ENCODE results near the gene SV2C.
A peak's percentile ranks its signal among the peaks of the same experiment; 100 is the strongest.
"Not testable (repeated sequence)": the region's sequence is repeated elsewhere in the genome, so short reads cannot be mapped to it uniquely, and the experiment has no call there.

SV2C gene

GRCh38 chr5:76319673-76320072, 236.5 kb downstream of the SV2C start:
- H3K9ac ChIP-seq (ENCODE audit: low read depth, low read length) = no peak overlapping the region
- H3K4me1 ChIP-seq (ENCODE audit: insufficient read depth, low read length) = no peaks in the 10 kb centered on the region
- H3K27me3 ChIP-seq (ENCODE audit: insufficient read depth, low read length) = no peaks in the 10 kb centered on the region; the same call in 1 of the 2 replicates
- no peak overlapping the region for H3K27ac ChIP-seq (ENCODE audit: low read length)
- H3K36me3 ChIP-seq (ENCODE audit: insufficient read depth, low read depth, low read length) = no peaks in the 10 kb centered on the region
- H3K4me3 ChIP-seq (ENCODE audit: low read length) = no peak overlapping the region
- H3K9me3 ChIP-seq (ENCODE audit: insufficient read depth, low read depth, low read length) = no peaks in the 10 kb centered on the region

DNA sequence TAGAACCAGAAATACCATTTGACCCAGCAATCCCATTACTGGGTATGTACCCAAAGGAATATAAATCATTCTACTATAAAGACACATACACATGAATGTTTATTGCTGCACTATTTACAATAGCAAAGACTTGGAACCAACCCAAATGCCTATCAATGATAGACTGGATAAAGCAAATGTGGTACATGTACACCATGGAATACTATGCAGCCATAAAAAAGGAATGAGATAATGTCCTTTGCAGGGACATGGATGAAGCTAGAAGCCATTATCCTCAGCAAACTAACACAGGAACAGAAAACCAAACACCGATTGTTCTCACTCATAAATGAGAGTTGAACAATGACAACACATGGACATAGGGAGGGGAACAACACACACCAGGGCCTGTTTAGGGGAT, 240.3 kb downstream of the SV2C start:
- H3K9me3 ChIP-seq (ENCODE audit: insufficient read depth, low read depth, low read length); H3K27ac ChIP-seq (ENCODE audit: low read length); H3K36me3 ChIP-seq (ENCODE audit: insufficient read depth, low read depth, low read length); H3K9ac ChIP-seq (ENCODE audit: low read depth, low read length); H3K27me3 ChIP-seq (ENCODE audit: insufficient read depth, low read length); H3K4me3 ChIP-seq (ENCODE audit: low read length): not testable (repeated sequence)
- peaks cover 36% of the 10 kb centered on the region for H3K4me1 ChIP-seq (ENCODE audit: insufficient read depth, low read length)

- Histone ChIP-seq H3K9ac (ENCODE audit: low read depth, low read length) (no peak overlapping the region), H3K36me3 (ENCODE audit: insufficient read depth, low read depth, low read length) (no peaks in the 10 kb centered on the region), H3K4me3 (ENCODE audit: low read length) (peak overlapping the region; percentile 61; the same call in 1 of the 2 replicates), H3K4me1 (ENCODE audit: insufficient read depth, low read length) (peaks cover 36% of the 10 kb centered on the region), H3K9me3 (ENCODE audit: insufficient read depth, low read depth, low read length) (no peaks in the 10 kb centered on the region), H3K27me3 (ENCODE audit: insufficient read depth, low read length) (peaks cover 6% of the 10 kb centered on the region; the same call in 1 of the 2 replicates), H3K27ac (ENCODE audit: low read length) (no peak overlapping the region)
These were observed 242.1 kb downstream of the SV2C start for GRCh38 chr5:76325326-76325725.

DNA sequence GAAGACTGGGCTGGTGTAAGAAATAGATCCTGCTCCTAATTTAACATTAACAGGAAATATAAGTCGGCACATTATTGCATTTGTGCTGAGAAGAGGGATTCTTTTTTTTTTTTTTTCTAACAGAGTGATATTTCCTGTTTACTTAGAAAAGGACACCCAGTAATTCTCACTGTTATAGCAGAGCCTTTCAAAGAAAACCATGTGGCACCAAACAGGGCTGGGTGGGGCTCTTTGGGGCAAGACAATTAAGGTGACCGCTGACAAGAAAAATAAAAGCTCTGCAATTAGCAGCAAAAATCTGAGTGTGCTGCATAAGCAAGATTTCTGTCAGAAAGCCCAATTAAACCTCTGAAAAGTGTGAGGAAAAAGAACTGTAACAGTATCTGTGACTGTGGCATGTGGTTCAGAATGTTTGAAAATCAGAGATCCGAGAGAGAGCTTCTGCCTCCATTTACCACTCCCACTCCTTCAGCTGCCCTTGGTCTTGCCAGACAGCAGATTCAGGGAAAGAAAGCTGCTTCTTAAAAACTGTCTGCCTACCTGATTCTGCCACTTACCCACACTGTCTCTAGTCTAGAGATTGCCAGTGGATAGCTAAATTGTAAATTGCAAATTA, 242.8 kb downstream of the SV2C start:
- H3K36me3 ChIP-seq (ENCODE audit: insufficient read depth, low read depth, low read length) = no peaks in the 10 kb centered on the region
- H3K9ac ChIP-seq (ENCODE audit: low read depth, low read length) = no peak overlapping the region
- H3K4me1 ChIP-seq (ENCODE audit: insufficient read depth, low read length) = peaks cover 36% of the 10 kb centered on the region
- H3K27me3 ChIP-seq (ENCODE audit: insufficient read depth, low read length) = peaks cover 6% of the 10 kb centered on the region; the same call in 1 of the 2 replicates
- H3K27ac ChIP-seq (ENCODE audit: low read length) = no peak overlapping the region
- H3K9me3 ChIP-seq (ENCODE audit: insufficient read depth, low read depth, low read length) = no peaks in the 10 kb centered on the region
- peak overlapping the region; percentile 61; the same call in 1 of the 2 replicates for H3K4me3 ChIP-seq (ENCODE audit: low read length)

- Histone ChIP-seq H3K4me3 (ENCODE audit: low read length) (peak overlapping the region; percentile 61; the same call in 1 of the 2 replicates), H3K27me3 (ENCODE audit: insufficient read depth, low read length) (peaks cover 6% of the 10 kb centered on the region; the same call in 1 of the 2 replicates), H3K36me3 (ENCODE audit: insufficient read depth, low read depth, low read length) (no peaks in the 10 kb centered on the region), H3K9ac (ENCODE audit: low read depth, low read length) (no peak overlapping the region), H3K4me1 (ENCODE audit: insufficient read depth, low read length) (peaks cover 40% of the 10 kb centered on the region), H3K9me3 (ENCODE audit: insufficient read depth, low read depth, low read length) (no peaks in the 10 kb centered on the region), H3K27ac (ENCODE audit: low read length) (no peak overlapping the region)
These were observed 243.6 kb downstream of the SV2C start for GRCh38 chr5:76326577-76327302.

DNA sequence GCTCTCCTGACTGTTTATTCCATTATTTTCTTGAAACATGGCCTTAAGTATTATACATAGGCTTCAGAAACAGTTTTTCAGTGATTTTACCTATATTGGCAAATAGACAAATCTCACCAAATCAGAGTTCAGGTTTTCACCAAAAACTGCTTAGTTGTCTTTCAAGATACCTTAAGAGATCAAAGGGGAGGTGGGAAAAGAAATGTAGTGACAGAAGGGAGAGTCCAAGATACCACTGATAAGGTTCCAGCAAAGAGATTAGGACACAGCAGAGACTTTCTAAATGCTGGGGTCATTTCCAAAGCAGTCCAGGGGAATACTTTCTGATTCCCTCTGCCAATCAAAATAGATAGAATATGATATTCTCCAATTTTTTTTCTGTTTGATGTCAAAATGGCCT, 246.2 kb downstream of the SV2C start:
- no peaks in the 10 kb centered on the region for H3K36me3 ChIP-seq (ENCODE audit: insufficient read depth, low read depth, low read length)
- peaks cover 45% of the 10 kb centered on the region for H3K4me1 ChIP-seq (ENCODE audit: insufficient read depth, low read length)
- no peaks in the 10 kb centered on the region for H3K9me3 ChIP-seq (ENCODE audit: insufficient read depth, low read depth, low read length)
- no peak overlapping the region for H3K27ac ChIP-seq (ENCODE audit: low read length)
- peaks cover 6% of the 10 kb centered on the region; the same call in 1 of the 2 replicates for H3K27me3 ChIP-seq (ENCODE audit: insufficient read depth, low read length)
- H3K4me3 ChIP-seq (ENCODE audit: low read length) = no peak overlapping the region
- no peak overlapping the region for H3K9ac ChIP-seq (ENCODE audit: low read depth, low read length)

- Histone ChIP-seq H3K4me3 (ENCODE audit: low read length) (no peak overlapping the region), H3K27me3 (ENCODE audit: insufficient read depth, low read length) (peaks cover 6% of the 10 kb centered on the region; the same call in 1 of the 2 replicates), H3K4me1 (ENCODE audit: insufficient read depth, low read length) (peaks cover 33% of the 10 kb centered on the region)
These were observed 247.9 kb downstream of the SV2C start for GRCh38 chr5:76331126-76331525.

DNA sequence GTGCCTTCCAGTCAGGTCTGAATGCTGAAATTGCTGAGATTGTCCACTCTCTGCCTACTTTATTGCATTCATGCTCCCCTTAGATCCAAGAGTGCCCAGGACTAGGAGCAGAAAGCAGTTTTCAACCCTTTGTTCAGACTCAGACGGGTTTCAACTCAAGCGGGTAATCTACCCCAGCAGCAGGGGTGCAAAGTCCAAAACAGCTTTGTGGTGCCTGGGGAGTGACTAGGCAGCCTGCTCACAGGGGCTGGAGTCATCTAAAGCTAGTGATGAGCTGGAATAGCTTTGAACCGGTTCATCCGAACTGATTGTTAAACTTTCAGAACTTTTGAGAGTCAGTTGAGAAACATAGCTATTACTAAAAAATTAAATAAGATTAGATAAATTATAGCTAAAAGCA, 248.9 kb downstream of the SV2C start:
- H3K9ac ChIP-seq (ENCODE audit: low read depth, low read length) = no peak overlapping the region
- H3K36me3 ChIP-seq (ENCODE audit: insufficient read depth, low read depth, low read length) = no peaks in the 10 kb centered on the region
- peaks cover 6% of the 10 kb centered on the region; the same call in 1 of the 2 replicates for H3K27me3 ChIP-seq (ENCODE audit: insufficient read depth, low read length)
- H3K4me3 ChIP-seq (ENCODE audit: low read length) = no peak overlapping the region
- H3K4me1 ChIP-seq (ENCODE audit: insufficient read depth, low read length) = peaks cover 23% of the 10 kb centered on the region
- no peak overlapping the region for H3K27ac ChIP-seq (ENCODE audit: low read length)
- H3K9me3 ChIP-seq (ENCODE audit: insufficient read depth, low read depth, low read length) = peaks cover 5% of the 10 kb centered on the region

More at GRCh38 chr5:76331126-76331525, 247.9 kb downstream of the SV2C start:
- Histone ChIP-seq H3K9me3 (ENCODE audit: insufficient read depth, low read depth, low read length) (no peaks in the 10 kb centered on the region), H3K36me3 (ENCODE audit: insufficient read depth, low read depth, low read length) (no peaks in the 10 kb centered on the region), H3K9ac (ENCODE audit: low read depth, low read length) (no peak overlapping the region), H3K27ac (ENCODE audit: low read length) (no peak overlapping the region)

DNA sequence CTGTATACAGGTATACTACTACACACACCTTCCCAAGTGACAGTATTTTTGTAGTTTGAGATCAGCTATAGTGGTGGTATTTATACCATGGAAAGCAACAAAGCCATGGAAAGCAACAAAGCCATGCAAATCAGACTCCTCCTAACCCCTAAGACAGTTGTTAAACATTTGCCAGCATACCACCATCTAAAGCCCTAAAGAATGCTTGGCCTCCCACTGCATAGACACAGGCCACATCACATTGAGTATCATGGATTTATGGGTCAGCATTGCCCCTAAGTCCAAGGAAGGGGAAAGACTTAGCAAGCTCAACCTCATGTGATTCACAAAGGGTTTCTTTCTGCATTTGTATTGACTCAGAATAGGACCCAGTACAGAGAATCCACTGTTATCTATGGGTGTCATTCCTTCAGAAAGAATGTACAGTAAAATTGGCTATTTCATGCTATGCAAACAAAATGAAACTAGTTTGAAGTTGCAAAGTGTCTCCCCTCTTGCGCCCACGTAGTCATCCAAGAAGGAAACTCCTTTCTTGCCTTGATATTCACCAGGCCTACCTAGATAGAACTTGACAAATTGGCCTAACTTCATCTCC, 249.5 kb downstream of the SV2C start:
- H3K36me3 ChIP-seq (ENCODE audit: insufficient read depth, low read depth, low read length) = no peaks in the 10 kb centered on the region
- no peak overlapping the region for H3K4me3 ChIP-seq (ENCODE audit: low read length)
- H3K27ac ChIP-seq (ENCODE audit: low read length) = no peak overlapping the region
- peaks cover 5% of the 10 kb centered on the region for H3K9me3 ChIP-seq (ENCODE audit: insufficient read depth, low read depth, low read length)
- H3K4me1 ChIP-seq (ENCODE audit: insufficient read depth, low read length) = peaks cover 20% of the 10 kb centered on the region
- peaks cover 3% of the 10 kb centered on the region; the same call in 1 of the 2 replicates for H3K27me3 ChIP-seq (ENCODE audit: insufficient read depth, low read length)
- H3K9ac ChIP-seq (ENCODE audit: low read depth, low read length) = no peak overlapping the region

DNA sequence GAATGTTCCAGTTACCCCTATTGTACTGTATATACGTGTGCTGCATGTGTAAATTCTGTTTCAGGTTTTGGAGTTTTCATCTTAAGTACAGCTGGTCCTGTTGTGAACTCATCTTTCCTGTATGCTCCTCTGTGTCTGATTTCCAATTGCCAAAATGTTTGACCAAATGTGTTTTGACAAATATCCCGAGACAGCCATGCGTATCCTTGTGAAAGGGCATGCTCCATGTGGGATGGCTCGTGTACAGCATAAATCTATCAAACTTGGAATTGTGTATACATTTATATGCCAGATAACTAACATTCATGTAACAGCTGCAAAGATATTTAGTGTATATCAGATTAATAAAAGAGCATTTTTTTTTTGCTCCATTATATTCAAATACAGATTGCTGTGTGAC, 250.4 kb downstream of the SV2C start:
- Histone ChIP-seq H3K4me1 (ENCODE audit: insufficient read depth, low read length) (peaks cover 17% of the 10 kb centered on the region), H3K9me3 (ENCODE audit: insufficient read depth, low read depth, low read length) (peaks cover 5% of the 10 kb centered on the region), H3K4me3 (ENCODE audit: low read length) (no peak overlapping the region), H3K27me3 (ENCODE audit: insufficient read depth, low read length) (no peaks in the 10 kb centered on the region), H3K36me3 (ENCODE audit: insufficient read depth, low read depth, low read length) (no peaks in the 10 kb centered on the region), H3K9ac (ENCODE audit: low read depth, low read length) (no peak overlapping the region), H3K27ac (ENCODE audit: low read length) (no peak overlapping the region)

GRCh38 chr5:76334574-76334973, 251.4 kb downstream of the SV2C start:
- Histone ChIP-seq H3K9ac (ENCODE audit: low read depth, low read length) (no peak overlapping the region), H3K27ac (ENCODE audit: low read length) (no peak overlapping the region), H3K4me1 (ENCODE audit: insufficient read depth, low read length) (peaks cover 17% of the 10 kb centered on the region), H3K4me3 (ENCODE audit: low read length) (no peak overlapping the region), H3K36me3 (ENCODE audit: insufficient read depth, low read depth, low read length) (no peaks in the 10 kb centered on the region), H3K27me3 (ENCODE audit: insufficient read depth, low read length) (no peaks in the 10 kb centered on the region), H3K9me3 (ENCODE audit: insufficient read depth, low read depth, low read length) (peaks cover 5% of the 10 kb centered on the region)

DNA sequence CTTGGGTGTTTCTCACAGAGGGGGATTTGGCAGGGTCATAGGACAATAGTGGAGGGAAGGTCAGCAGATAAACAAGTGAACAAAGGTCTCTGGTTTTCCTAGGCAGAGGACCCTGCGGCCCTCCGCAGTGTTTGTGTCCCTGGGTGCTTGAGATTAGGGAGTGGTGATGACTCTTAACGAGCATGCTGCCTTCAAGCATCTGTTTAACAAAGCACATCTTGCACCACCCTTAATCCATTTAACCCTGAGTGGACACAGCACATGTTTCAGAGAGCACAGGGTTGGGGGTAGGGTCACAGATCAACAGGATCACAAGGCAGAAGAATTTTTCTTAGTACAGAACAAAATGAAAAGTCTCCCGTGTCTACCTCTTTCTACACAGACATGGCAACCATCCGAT, 252.3 kb downstream of the SV2C start:
- not testable (repeated sequence) for H3K36me3 ChIP-seq (ENCODE audit: insufficient read depth, low read depth, low read length); H3K9me3 ChIP-seq (ENCODE audit: insufficient read depth, low read depth, low read length); H3K4me3 ChIP-seq (ENCODE audit: low read length); H3K27ac ChIP-seq (ENCODE audit: low read length); H3K27me3 ChIP-seq (ENCODE audit: insufficient read depth, low read length); H3K9ac ChIP-seq (ENCODE audit: low read depth, low read length)
- peaks cover 17% of the 10 kb centered on the region for H3K4me1 ChIP-seq (ENCODE audit: insufficient read depth, low read length)

All from iPS-20b (cell line).